B cell (primary cell): ENCODE data around the gene LRSAM1. TPM values are rescaled to one million over a fixed set of nuclear protein-coding genes. Genes with fewer than 3 reads are reported as not detected.

ENCODE experiments used
- ATAC-seq: fragments of 200-7000 bp; cut with Tn5 transposase; one replicate; pipeline ENCODE4 v1.10.0; 2021; ENCODE audit warnings: low read depth, mild to moderate bottlenecking, moderate number of reproducible peaks, moderate library complexity
- CTCF ChIA-PET: fragments of 350-600 bp; sonication (Branson Sonifier 250); formaldehyde crosslinking; loops from one replicate; lab custom pipeline; 2021; ENCODE audit warnings: antibody characterized with exemption, inconsistent platforms; lab: Charles Lee
- POLR2A ChIA-PET: fragments of 350-600 bp; sonication (Branson Sonifier 250); formaldehyde crosslinking; loops from one replicate; lab custom pipeline; 2021; ENCODE audit warnings: antibody characterized with exemption; lab: Charles Lee
- DNase-seq: peaks from one replicate; pipeline ENCODE4 v3.0.0; 2013
- H2AFZ ChIP-seq: 2 replicates; pipeline ENCODE4 v1.6.1; 2012; ENCODE audit warnings: mild to moderate bottlenecking, low read depth, low read length; ENCODE audit not compliant: insufficient read depth, poor library complexity, severe bottlenecking
- H3K27ac ChIP-seq, 2 donors: 1 replicate in 1 of 2; 2 replicates in 1 of 2; pipeline ENCODE4 v1.5.1; 2012 to 2013; ENCODE audit warnings: low read length in 2 of 2, mild to moderate bottlenecking in 2 of 2, moderate library complexity in 1 of 2
- H3K27me3 ChIP-seq, 4 experiments: fragments of 200-600 bp in 1 of 4; sonication (generic) in 1 of 4; replicated peaks in 1 of 4; 1 replicate in 2 of 4; 2 replicates in 2 of 4; pipeline versions ENCODE4 v1.6.1 to v1.7.0; 2013 to 2016; ENCODE audit warnings: low read length in 3 of 4, mild to moderate bottlenecking in 2 of 4, mixed read lengths in 1 of 4, moderate library complexity in 1 of 4; ENCODE audit not compliant: insufficient read depth in 4 of 4, control insufficient read depth in 3 of 4; ENCODE audit errors: control extremely low read depth in 1 of 4
- H3K36me3 ChIP-seq, 2 experiments: replicated peaks in 1 of 2; 1 replicate in 1 of 2; 2 replicates in 1 of 2; pipeline versions ENCODE4 v1.6.1 to v1.7.1; 2013; ENCODE audit warnings: low read length in 1 of 2; ENCODE audit not compliant: insufficient read depth in 2 of 2, control insufficient read depth in 1 of 2; ENCODE audit errors: control extremely low read depth in 1 of 2, extremely low read depth in 1 of 2
- H3K4me1 ChIP-seq, 2 donors: fragments of 200-600 bp in 1 of 2; sonication (generic) in 1 of 2; 1 replicate in 1 of 2; 2 replicates in 1 of 2; pipeline versions ENCODE4 v1.5.1 to v1.6.1; 2013 to 2017; ENCODE audit warnings: low read length in 2 of 2; ENCODE audit not compliant: control insufficient read depth in 2 of 2, insufficient read depth in 2 of 2
- H3K4me2 ChIP-seq: replicated peaks from 2 replicates; pipeline ENCODE3; 2012; ENCODE audit warnings: mild to moderate bottlenecking, low read depth, low read length; ENCODE audit not compliant: poor library complexity, severe bottlenecking
- H3K4me3 ChIP-seq, 5 experiments: fragments of 200-600 bp in 1 of 5; sonication (generic) in 1 of 5; 1 replicate in 3 of 5; 2 replicates in 2 of 5; pipeline versions ENCODE4 v1.5.1 to v1.7.0; 2011 to 2016; ENCODE audit warnings: low read length in 4 of 5, mild to moderate bottlenecking in 4 of 5, low read depth in 2 of 5, control low read depth in 1 of 5, moderate library complexity in 1 of 5; ENCODE audit not compliant: insufficient read depth in 1 of 5; ENCODE audit errors: control extremely low read depth in 1 of 5, extremely low read depth in 1 of 5
- H3K79me2 ChIP-seq: fragments of 200-600 bp; sonication (generic); one replicate; pipeline ENCODE4 v1.6.0; 2016; ENCODE audit warnings: low read length; ENCODE audit not compliant: control insufficient read depth, insufficient read depth
- H3K9ac ChIP-seq: fragments of 200-600 bp; sonication (generic); 2 replicates; pipeline ENCODE4 v1.6.1; 2017; ENCODE audit warnings: mild to moderate bottlenecking, low read length, moderate library complexity
- H3K9me3 ChIP-seq, 3 donors: one replicate each; pipeline versions ENCODE4 v1.6.1 to v1.7.1; 2013; ENCODE audit warnings: low read length in 2 of 3; ENCODE audit not compliant: control insufficient read depth in 2 of 3, insufficient read depth in 1 of 3; ENCODE audit errors: control extremely low read depth in 1 of 3
- H4K20me1 ChIP-seq: 2 replicates; pipeline ENCODE4 v1.6.0; 2012; ENCODE audit warnings: mild to moderate bottlenecking, low read length; ENCODE audit not compliant: insufficient read depth, control insufficient read depth, poor library complexity, severe bottlenecking
- H3K27ac Mint-ChIP-seq: one replicate; pipeline ENCODE4 v1.8.0; 2021; ENCODE audit warnings: mixed read lengths
- H3K27me3 Mint-ChIP-seq: one replicate; pipeline ENCODE4 v1.8.0; 2021; ENCODE audit warnings: mixed read lengths
- H3K4me1 Mint-ChIP-seq: one replicate; pipeline ENCODE4 v1.8.0; 2021; ENCODE audit warnings: mixed read lengths
- H3K4me3 Mint-ChIP-seq: one replicate; pipeline ENCODE4 v1.8.0; 2021; ENCODE audit warnings: mixed read lengths
- H3K9me3 Mint-ChIP-seq: one replicate; pipeline ENCODE4 v1.8.0; 2022; ENCODE audit warnings: mixed read lengths; ENCODE audit not compliant: insufficient read depth
- CTCF ChIP-seq: fragments of 200-600 bp; IDR thresholded peaks from one replicate; pipeline ENCODE4 v1.8.0; 2022; ENCODE audit warnings: antibody characterized with exemption, mild to moderate bottlenecking
- EZH2 ChIP-seq: IDR thresholded peaks from 2 replicates; pipeline ENCODE4 v1.6.1; 2012; ENCODE audit warnings: borderline replicate concordance, low read depth, mild to moderate bottlenecking, moderate library complexity, low read length; ENCODE audit not compliant: insufficient read depth, poor library complexity, severe bottlenecking
- WGBS: methylation state at CpG from one replicate; pipeline ENCODE4 v1.1.5; 2013; ENCODE audit warnings: missing lambda C conversion rate; ENCODE audit not compliant: insufficient coverage; 5-methylcytosine and 5-hydroxymethylcytosine counted together
- intact Hi-C: fragments of 100-400 bp; cut with micrococcal nuclease; formaldehyde crosslinking; loops from one replicate; pipeline ENCODE4 v1.10.0; 2022
- polyA plus RNA-seq: library from polyadenylated mRNA; depleted of rRNA; stranded (reverse); fragments of >200 nt; gene quantifications from 2 replicates; pipeline ENCODE4 v1.2.3, GENCODE V29; 2012
- total RNA-seq, 2 donors: library from RNA; stranded (reverse); fragments of 120-200 nt in 1 of 2; gene quantifications; 1 replicate in 1 of 2; 2 replicates in 1 of 2; pipeline versions ENCODE4 v1.2.3 to v1.2.4, GENCODE V29; 2013 to 2022

LRSAM1 gene
- total and polyA plus RNA-seq, 2 donors (not counting 1 experiment from before 2014, with no cell fraction given) = 30.6 to 39.8 TPM

GRCh38 chr9:127422787-127423186 is 28.5 kb upstream of the LRSAM1 start:
- Mint-ChIP-seq H3K27ac (peak overlapping the region; percentile 95), H3K4me1 (peaks cover 40% of the 10 kb centered on the region), H3K27me3 (no peaks in the 10 kb centered on the region), H3K4me3 (peak overlapping the region; percentile 99), H3K9me3 (no peaks in the 10 kb centered on the region)
- intact Hi-C loops = no loop called here
- no peak overlapping the region for H3K27ac ChIP-seq
- POLR2A ChIA-PET = interaction anchor here (1.5 to 1.8 kb wide), 2 partner anchors 28 to 198 kb away, joined by 4 to 8 read pairs; partner anchors contain the start of genes LRSAM1 and RPL12
- no peaks in the 10 kb centered on the region for H3K9me3 ChIP-seq
- peak overlapping the region; percentile 87 for H3K9ac ChIP-seq
- CTCF ChIA-PET = interaction anchor here (1.8 kb wide), 1 partner anchor 28 kb away, joined by 5 read pairs; the partner anchor contains the start of genes LRSAM1 and RPL12
- H3K36me3 ChIP-seq = no peaks in the 10 kb centered on the region
- peaks cover 19 to 29% of the 10 kb centered on the region in 2 donors for H3K4me1 ChIP-seq
- no CpG with 5 or more reads among the region's 6 CpGs for WGBS
- peaks cover 4% of the 10 kb centered on the region for H4K20me1 ChIP-seq
- DNase-seq (no peak), ATAC-seq (no peak)
- H3K27me3 ChIP-seq = no peaks in the 10 kb centered on the region
- TF ChIP-seq CTCF (no peak), EZH2 (no peak)
- no peak overlapping the region for H3K4me3 ChIP-seq
- H2AFZ ChIP-seq = peak overlapping the region; percentile 92
- H3K79me2 ChIP-seq = peaks cover 56% of the 10 kb centered on the region
- H3K4me2 ChIP-seq = peak overlapping the region; percentile 87

- Mint-ChIP-seq H3K9me3 (no peaks in the 10 kb centered on the region), H3K4me3 (peak overlapping the region; percentile 99), H3K4me1 (peaks cover 41% of the 10 kb centered on the region), H3K27ac (peak overlapping the region; percentile 95), H3K27me3 (no peaks in the 10 kb centered on the region)
- POLR2A ChIA-PET = interaction anchor here (1.0 to 1.8 kb wide), 4 partner anchors 27 to 642 kb away, joined by 4 to 8 read pairs (median 4); partner anchors contain the start of genes LRSAM1, RPL12 and SLC2A8
- peaks cover 0 to 4% of the 10 kb centered on the region in 2 experiments for H3K36me3 ChIP-seq
- H3K4me3 ChIP-seq = peak overlapping the region; percentile 73 to 97 (median 86)
- ATAC-seq (no peak), DNase-seq (no peak)
- no peaks in the 10 kb centered on the region for H3K9me3 ChIP-seq
- CTCF ChIA-PET = interaction anchor here (1.3 to 1.8 kb wide), 2 partner anchors 27 to 28 kb away, joined by 5 read pairs; partner anchors contain the start of genes LRSAM1, RPL12 and SLC2A8
- H2AFZ ChIP-seq = peak overlapping the region; percentile 92
- no peaks in the 10 kb centered on the region for H3K27me3 ChIP-seq
- peaks cover 7% of the 10 kb centered on the region for H4K20me1 ChIP-seq
- peaks cover 19 to 29% of the 10 kb centered on the region in 2 donors for H3K4me1 ChIP-seq
- peaks cover 62% of the 10 kb centered on the region for H3K79me2 ChIP-seq
- intact Hi-C loops = no loop called here
- H3K9ac ChIP-seq = peak overlapping the region; percentile 87
- 0% methylated on average over 2 of the region's 9 CpGs for WGBS
- H3K4me2 ChIP-seq = peak overlapping the region; percentile 87
- peak overlapping the region; percentile 56 to 75 for H3K27ac ChIP-seq
- TF ChIP-seq CTCF (no peak), EZH2 (no peak)
Observed at GRCh38 chr9:127423476-127423933, 27.8 kb upstream of the LRSAM1 start.
